ENCODE data around the gene OR6S1. TPM values are rescaled to one million over a fixed set of nuclear protein-coding genes. Genes with fewer than 3 reads are reported as not detected.
"Not testable (repeated sequence)": the region's sequence is repeated elsewhere in the genome, so short reads cannot be mapped to it uniquely, and the experiment has no call there.

Gene OR6S1
- polyA plus RNA-seq, 1 donor from 2014 or later: not detected

- H3K27ac ChIP-seq (ENCODE audit: low read length): no peak overlapping the region
- H3K36me3 ChIP-seq (ENCODE audit: insufficient read depth, low read length): no peaks in the 10 kb centered on the region
- H3K9me3 ChIP-seq (ENCODE audit: low read length): no peaks in the 10 kb centered on the region
- no peaks in the 10 kb centered on the region for H3K79me2 ChIP-seq (replicated peaks; ENCODE audit: insufficient read depth, low read length)
- H2AFZ ChIP-seq (ENCODE audit: low read depth, low read length): no peak overlapping the region
- no peaks in the 10 kb centered on the region for H3F3A ChIP-seq (ENCODE audit: insufficient read depth, low read length, poor library complexity, severe bottlenecking)
- no peaks in the 10 kb centered on the region for H3K27me3 ChIP-seq (ENCODE audit: insufficient read depth, low read depth, low read length)
- no peak overlapping the region for H3K4me2 ChIP-seq (ENCODE audit: low read length)
- no peak overlapping the region for H3K9ac ChIP-seq (ENCODE audit: low read length)
- H3K4me3 ChIP-seq (ENCODE audit: low read length): no peak overlapping the region
- TF ChIP-seq REST (IDR thresholded peaks at IDR 0.05; ENCODE audit: borderline replicate concordance) (no peak), RAD21 (conservative IDR thresholded peaks at IDR 0.05) (no peak), CTCF (IDR thresholded peaks at IDR 0.05; ENCODE audit: poor library complexity, severe bottlenecking) (no peak), EZH2 (IDR thresholded peaks at IDR 0.05; ENCODE audit: borderline replicate concordance, insufficient read depth, low read length, poor library complexity, severe bottlenecking) (no peak), EP300 (conservative IDR thresholded peaks at IDR 0.05; ENCODE audit: poor library complexity, severe bottlenecking) (no peak), SMC3 (conservative IDR thresholded peaks at IDR 0.05; ENCODE audit: poor library complexity) (no peak), MXI1 (conservative IDR thresholded peaks at IDR 0.05; ENCODE audit: poor library complexity, severe bottlenecking) (no peak), TAF1 (IDR thresholded peaks at IDR 0.05; ENCODE audit: low read depth) (no peak), POLR2AphosphoS5 (IDR thresholded peaks at IDR 0.05) (no peak)
- no peaks in the 10 kb centered on the region for H4K20me1 ChIP-seq (ENCODE audit: insufficient read depth)
- no peaks in the 10 kb centered on the region for H3K9me2 ChIP-seq (ENCODE audit: insufficient read depth, low read length)
Measured at GRCh38 chr14:20645481-20645880, 4.0 kb upstream of the OR6S1 start.

GRCh38 chr14:20644520-20644919 lies 3.0 kb upstream of the OR6S1 start:
- Histone ChIP-seq H3K4me2 (ENCODE audit: low read length) (no peak overlapping the region), H3K36me3 (ENCODE audit: insufficient read depth, low read length) (no peaks in the 10 kb centered on the region), H3K27ac (ENCODE audit: low read length) (no peak overlapping the region), H4K20me1 (ENCODE audit: insufficient read depth) (no peaks in the 10 kb centered on the region), H3K79me2 (replicated peaks; ENCODE audit: insufficient read depth, low read length) (no peaks in the 10 kb centered on the region), H3K27me3 (ENCODE audit: insufficient read depth, low read depth, low read length) (no peaks in the 10 kb centered on the region), H3F3A (ENCODE audit: insufficient read depth, low read length, poor library complexity, severe bottlenecking) (no peaks in the 10 kb centered on the region), H2AFZ (ENCODE audit: low read depth, low read length) (no peak overlapping the region), H3K9ac (ENCODE audit: low read length) (no peak overlapping the region), H3K4me3 (ENCODE audit: low read length) (no peak overlapping the region), H3K9me3 (ENCODE audit: low read length) (no peaks in the 10 kb centered on the region), H3K9me2 (ENCODE audit: insufficient read depth, low read length) (no peaks in the 10 kb centered on the region)
- TF ChIP-seq MXI1 (conservative IDR thresholded peaks at IDR 0.05; ENCODE audit: poor library complexity, severe bottlenecking) (no peak), TAF1 (IDR thresholded peaks at IDR 0.05; ENCODE audit: low read depth) (no peak), RAD21 (conservative IDR thresholded peaks at IDR 0.05) (no peak), EZH2 (IDR thresholded peaks at IDR 0.05; ENCODE audit: borderline replicate concordance, insufficient read depth, low read length, poor library complexity, severe bottlenecking) (no peak), POLR2AphosphoS5 (IDR thresholded peaks at IDR 0.05) (no peak), SMC3 (conservative IDR thresholded peaks at IDR 0.05; ENCODE audit: poor library complexity) (no peak), EP300 (conservative IDR thresholded peaks at IDR 0.05; ENCODE audit: poor library complexity, severe bottlenecking) (no peak), CTCF (IDR thresholded peaks at IDR 0.05; ENCODE audit: poor library complexity, severe bottlenecking) (no peak), REST (IDR thresholded peaks at IDR 0.05; ENCODE audit: borderline replicate concordance) (no peak)

- not testable (repeated sequence) for H3F3A ChIP-seq (ENCODE audit: insufficient read depth, low read length, poor library complexity, severe bottlenecking); H3K4me3 ChIP-seq (ENCODE audit: low read length); H3K4me2 ChIP-seq (ENCODE audit: low read length); H3K27ac ChIP-seq (ENCODE audit: low read length); H2AFZ ChIP-seq (ENCODE audit: low read depth, low read length); H3K27me3 ChIP-seq (ENCODE audit: insufficient read depth, low read depth, low read length); H3K36me3 ChIP-seq (ENCODE audit: insufficient read depth, low read length); H3K9me2 ChIP-seq (ENCODE audit: insufficient read depth, low read length); H3K9me3 ChIP-seq (ENCODE audit: low read length); H3K9ac ChIP-seq (ENCODE audit: low read length); H4K20me1 ChIP-seq (ENCODE audit: insufficient read depth); H3K79me2 ChIP-seq (replicated peaks; ENCODE audit: insufficient read depth, low read length)
Measured at GRCh38 chr14:20642755-20643154, 1.3 kb upstream of the OR6S1 start.

Data from neural cell (in vitro differentiated cells).